Neural progenitor cell (in vitro differentiated cells): ENCODE measurements around the gene ACOXL. TPM values are rescaled to one million over a fixed set of nuclear protein-coding genes. Genes with fewer than 3 reads are reported as not detected.
A peak's percentile ranks its signal among the peaks of the same experiment; 100 is the strongest.

ENCODE experiments used
- DNase-seq: peaks from one replicate; pipeline ENCODE4 v3.0.0-alpha.2; 2016; ENCODE audit warnings: low spot score
- H2AFZ ChIP-seq: fragments of 200-600 bp; sonication (generic); replicated peaks from 2 replicates; pipeline ENCODE4 v1.6.1; 2016; ENCODE audit warnings: antibody characterized with exemption
- H3F3A ChIP-seq: fragments of 200-600 bp; sonication (generic); 2 replicates; pipeline ENCODE4 v1.6.1; 2016; ENCODE audit warnings: antibody characterized with exemption, low read depth
- H3K27ac ChIP-seq: fragments of 200-600 bp; sonication (generic); 2 replicates; pipeline ENCODE4 v1.5.1; 2016; ENCODE audit warnings: mild to moderate bottlenecking
- H3K27me3 ChIP-seq: fragments of 200-600 bp; sonication (generic); 2 replicates; pipeline ENCODE4 v1.6.1; 2016; ENCODE audit warnings: mild to moderate bottlenecking, moderate library complexity
- H3K36me3 ChIP-seq: fragments of 200-600 bp; sonication (generic); 2 replicates; pipeline ENCODE4 v1.5.1; 2016
- H3K4me1 ChIP-seq: fragments of 200-600 bp; sonication (generic); 2 replicates; pipeline ENCODE4 v1.6.1; 2016; ENCODE audit warnings: mixed run types
- H3K4me2 ChIP-seq: fragments of 200-600 bp; sonication (generic); 2 replicates; pipeline ENCODE4 v1.6.1; 2016
- H3K4me3 ChIP-seq: fragments of 200-600 bp; sonication (generic); 2 replicates; pipeline ENCODE4 v1.5.1; 2016
- H3K79me2 ChIP-seq: fragments of 200-600 bp; sonication (generic); 2 replicates; pipeline ENCODE4 v1.6.1; 2016; ENCODE audit warnings: low read depth
- H3K9ac ChIP-seq: fragments of 200-600 bp; sonication (generic); 2 replicates; pipeline ENCODE4 v1.6.1; 2016
- H3K9me3 ChIP-seq: fragments of 200-600 bp; sonication (generic); 2 replicates; pipeline ENCODE4 v1.5.1; 2016; ENCODE audit warnings: low read depth
- H4K20me1 ChIP-seq: fragments of 200-600 bp; sonication (generic); 2 replicates; pipeline ENCODE4 v1.6.1; 2016; ENCODE audit warnings: low read depth
- H3K27ac Mint-ChIP-seq: 3 replicates; pipeline ENCODE4 v1.8.0; 2021; ENCODE audit warnings: mixed read lengths
- H3K27me3 Mint-ChIP-seq: 2 replicates; pipeline ENCODE4 v1.8.0; 2022; ENCODE audit warnings: low read depth, mild to moderate bottlenecking, inconsistent platforms, moderate library complexity, mixed read lengths; ENCODE audit not compliant: insufficient read depth
- H3K36me3 Mint-ChIP-seq: 3 replicates; pipeline ENCODE4 v1.8.0; 2021; ENCODE audit warnings: mixed read lengths
- H3K4me1 Mint-ChIP-seq: 3 replicates; pipeline ENCODE4 v1.8.0; 2021; ENCODE audit warnings: mixed read lengths
- H3K4me3 Mint-ChIP-seq: 3 replicates; pipeline ENCODE4 v1.8.0; 2021; ENCODE audit warnings: mild to moderate bottlenecking, moderate library complexity, mixed read lengths
- H3K9me3 Mint-ChIP-seq: 3 replicates; pipeline ENCODE4 v1.8.0; 2020; ENCODE audit warnings: mixed read lengths
- EZH2 ChIP-seq: fragments of 200-600 bp; sonication (generic); IDR thresholded peaks from 2 replicates; pipeline ENCODE4 v1.6.1; 2017; ENCODE audit warnings: antibody characterized with exemption, mild to moderate bottlenecking, moderate library complexity
- EZH2phosphoT487 ChIP-seq: fragments of 200-600 bp; sonication (generic); IDR thresholded peaks from 2 replicates; pipeline ENCODE4 v1.6.1; 2017; ENCODE audit warnings: antibody characterized with exemption
- total RNA-seq: library from RNA; depleted of rRNA; stranded (reverse); fragments of >200 nt; gene quantifications from 2 replicates; pipeline ENCODE4 v1.2.3, GENCODE V29; 2015; ENCODE audit warnings: low replicate concordance
- TF ChIP-seq, protein P1 (sequence below): fragments of 200-600 bp; sonication (generic); IDR thresholded peaks from 2 replicates; pipeline ENCODE4 v1.5.1; 2017; ENCODE audit warnings: antibody characterized with exemption, mild to moderate bottlenecking

ACOXL gene
- total RNA-seq, 1 donor from 2014 or later = 2.9 TPM

GRCh38 chr2:110702514-110703380 lies 29.6 kb upstream of the ACOXL start:
- no peaks in the 10 kb centered on the region for H3K27me3 ChIP-seq
- no peaks in the 10 kb centered on the region for H3F3A ChIP-seq
- no peaks in the 10 kb centered on the region for H3K9me3 Mint-ChIP-seq
- H3K4me1 ChIP-seq = peaks cover 18% of the 10 kb centered on the region
- peak overlapping the region; percentile 36 for H2AFZ ChIP-seq
- peak overlapping the region; percentile 37 for H3K4me2 ChIP-seq
- no peak overlapping the region for H3K4me3 ChIP-seq
- TF ChIP-seq EZH2phosphoT487 (no peak), EZH2 (no peak)
- TF ChIP-seq, protein P1, sequence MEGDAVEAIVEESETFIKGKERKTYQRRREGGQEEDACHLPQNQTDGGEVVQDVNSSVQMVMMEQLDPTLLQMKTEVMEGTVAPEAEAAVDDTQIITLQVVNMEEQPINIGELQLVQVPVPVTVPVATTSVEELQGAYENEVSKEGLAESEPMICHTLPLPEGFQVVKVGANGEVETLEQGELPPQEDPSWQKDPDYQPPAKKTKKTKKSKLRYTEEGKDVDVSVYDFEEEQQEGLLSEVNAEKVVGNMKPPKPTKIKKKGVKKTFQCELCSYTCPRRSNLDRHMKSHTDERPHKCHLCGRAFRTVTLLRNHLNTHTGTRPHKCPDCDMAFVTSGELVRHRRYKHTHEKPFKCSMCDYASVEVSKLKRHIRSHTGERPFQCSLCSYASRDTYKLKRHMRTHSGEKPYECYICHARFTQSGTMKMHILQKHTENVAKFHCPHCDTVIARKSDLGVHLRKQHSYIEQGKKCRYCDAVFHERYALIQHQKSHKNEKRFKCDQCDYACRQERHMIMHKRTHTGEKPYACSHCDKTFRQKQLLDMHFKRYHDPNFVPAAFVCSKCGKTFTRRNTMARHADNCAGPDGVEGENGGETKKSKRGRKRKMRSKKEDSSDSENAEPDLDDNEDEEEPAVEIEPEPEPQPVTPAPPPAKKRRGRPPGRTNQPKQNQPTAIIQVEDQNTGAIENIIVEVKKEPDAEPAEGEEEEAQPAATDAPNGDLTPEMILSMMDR = no peak
- H3K4me3 Mint-ChIP-seq = no peak overlapping the region
- H3K36me3 ChIP-seq = no peaks in the 10 kb centered on the region
- no peak overlapping the region for H3K9ac ChIP-seq
- H3K27ac ChIP-seq = no peak overlapping the region
- no peak overlapping the region for H3K27ac Mint-ChIP-seq
- no peaks in the 10 kb centered on the region for H3K9me3 ChIP-seq
- no peaks in the 10 kb centered on the region for H4K20me1 ChIP-seq
- DNase-seq = no peak
- H3K79me2 ChIP-seq = no peaks in the 10 kb centered on the region
- H3K4me1 Mint-ChIP-seq = no peaks in the 10 kb centered on the region
- H3K36me3 Mint-ChIP-seq = no peaks in the 10 kb centered on the region
- no peaks in the 10 kb centered on the region for H3K27me3 Mint-ChIP-seq

GRCh38 chr2:110707386-110707965 lies 24.9 kb upstream of the ACOXL start:
- Histone ChIP-seq H3F3A (no peaks in the 10 kb centered on the region), H3K9me3 (no peaks in the 10 kb centered on the region), H3K27me3 (no peaks in the 10 kb centered on the region), H3K79me2 (no peaks in the 10 kb centered on the region), H3K4me3 (no peak overlapping the region), H3K36me3 (no peaks in the 10 kb centered on the region), H3K9ac (no peak overlapping the region), H4K20me1 (no peaks in the 10 kb centered on the region), H3K4me1 (peaks cover 12% of the 10 kb centered on the region), H2AFZ (no peak overlapping the region), H3K4me2 (no peak overlapping the region), H3K27ac (no peak overlapping the region)
- Mint-ChIP-seq H3K36me3 (no peaks in the 10 kb centered on the region), H3K27me3 (no peaks in the 10 kb centered on the region), H3K27ac (no peak overlapping the region), H3K9me3 (no peaks in the 10 kb centered on the region), H3K4me3 (no peak overlapping the region), H3K4me1 (no peaks in the 10 kb centered on the region)
- DNase-seq = no peak
- no peak for TF ChIP-seq EZH2phosphoT487
- TF ChIP-seq, protein P1 = no peak
- no peak for TF ChIP-seq EZH2

DNA sequence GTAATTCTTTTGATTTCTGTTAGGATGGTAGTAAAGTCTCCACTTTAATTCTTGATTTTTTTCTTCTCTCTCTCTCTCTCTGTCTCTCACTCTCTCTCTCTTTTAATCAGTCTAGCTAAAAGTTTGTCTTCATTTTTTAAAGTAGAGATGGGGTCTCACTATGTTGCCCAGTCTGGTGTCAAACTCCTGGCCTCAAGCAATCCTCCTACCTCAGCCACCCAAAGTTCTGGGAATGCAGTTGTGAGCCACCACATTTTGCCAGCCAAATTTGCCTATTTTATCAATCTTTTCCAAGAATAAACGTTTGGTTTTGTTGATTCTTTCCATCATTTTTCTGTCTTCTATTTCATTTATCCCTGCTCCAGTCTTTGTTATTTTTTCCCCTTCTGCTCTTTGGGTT lies 23.9 kb upstream of the ACOXL start:
- Mint-ChIP-seq H3K4me3 (no peak overlapping the region), H3K4me1 (no peaks in the 10 kb centered on the region), H3K27me3 (no peaks in the 10 kb centered on the region), H3K9me3 (no peaks in the 10 kb centered on the region), H3K27ac (no peak overlapping the region), H3K36me3 (no peaks in the 10 kb centered on the region)
- no peak overlapping the region for H2AFZ ChIP-seq
- no peaks in the 10 kb centered on the region for H3K36me3 ChIP-seq
- no peaks in the 10 kb centered on the region for H3K79me2 ChIP-seq
- H3K27ac ChIP-seq = no peak overlapping the region
- H3K4me3 ChIP-seq = no peak overlapping the region
- no peak overlapping the region for H3K4me2 ChIP-seq
- H3K4me1 ChIP-seq = peaks cover 3% of the 10 kb centered on the region
- TF ChIP-seq, protein P1 = no peak
- TF ChIP-seq EZH2 = no peak
- TF ChIP-seq EZH2phosphoT487 = no peak
- H3F3A ChIP-seq = no peaks in the 10 kb centered on the region
- H4K20me1 ChIP-seq = no peaks in the 10 kb centered on the region
- H3K27me3 ChIP-seq = no peaks in the 10 kb centered on the region
- no peaks in the 10 kb centered on the region for H3K9me3 ChIP-seq
- no peak overlapping the region for H3K9ac ChIP-seq
- DNase-seq = no peak
